ENCODE data around the gene LSM4.
A peak's percentile ranks its signal among the peaks of the same experiment; 100 is the strongest.

Gene LSM4

GRCh38 chr19:18322759-18323460 lies at the start of gene LSM4 (continued):
- no peak for TF ChIP-seq ZNF280C (tag by site-specific recombination; IDR thresholded peaks at IDR 0.05)
- peak; percentile 49; the same call in 1 of the 2 replicates for TF ChIP-seq KLF16 (tag by site-specific recombination; IDR thresholded peaks at IDR 0.05)
- 0 out of 2 replicates have a peak, but pooled peaks have one; percentile 28 for TF ChIP-seq PATZ1 (tag by site-specific recombination; IDR thresholded peaks at IDR 0.05)
- no peak for TF ChIP-seq ZNF549 (tag by site-specific recombination; IDR thresholded peaks at IDR 0.05)
- TF ChIP-seq ZNF18 (tag by site-specific recombination; IDR thresholded peaks at IDR 0.05), result peak; percentile 30; the same call in 1 of the 2 replicates
- no peak for TF ChIP-seq ZNF639 (tag by site-specific recombination; IDR thresholded peaks at IDR 0.05)
- TF ChIP-seq OSR2 (tag by site-specific recombination; IDR thresholded peaks at IDR 0.05), result 0 out of 2 replicates have a peak, but pooled peaks have one; percentile 36
- no peak for TF ChIP-seq ZNF302 (tag by site-specific recombination; IDR thresholded peaks at IDR 0.05; ENCODE audit: low read depth)

GRCh38 chr19:18368504-18369222 lies 45.8 kb upstream of the LSM4 start:
- Histone ChIP-seq H3K4me3 (ENCODE audit: low read depth, low read length) (no peak overlapping the region), H3K27ac (ENCODE audit: extremely low read depth, low read depth, low read length) (no peak overlapping the region), H3K4me1 (ENCODE audit: control insufficient read depth, insufficient read depth, low read length) (no peaks in the 10 kb centered on the region; the same call in 1 of the 2 replicates), H3K9me3 (ENCODE audit: control insufficient read depth, insufficient read depth, low read depth, low read length) (no peaks in the 10 kb centered on the region), H3K36me3 (ENCODE audit: control insufficient read depth in 2 of 2, insufficient read depth in 1 of 2, low read length in 2 of 2) (no peaks in the 10 kb centered on the region)
- no peak for TF ChIP-seq KLF1 (tag by site-specific recombination; IDR thresholded peaks at IDR 0.05)
- TF ChIP-seq ZNF76 (tag by site-specific recombination; IDR thresholded peaks at IDR 0.05; ENCODE audit: borderline replicate concordance, low read depth), result no peak
- TF ChIP-seq ZBTB11 (tag by site-specific recombination; conservative IDR thresholded peaks at IDR 0.05; ENCODE audit: low read depth), result no peak
- TF ChIP-seq ZNF280D (tag by site-specific recombination; IDR thresholded peaks at IDR 0.05), result no peak
- TF ChIP-seq ZNF416 (tag by site-specific recombination; IDR thresholded peaks at IDR 0.05), result no peak
- TF ChIP-seq ZFP37 (tag by site-specific recombination; IDR thresholded peaks at IDR 0.05), result no peak
- no peak for TF ChIP-seq ZNF521 (tag by site-specific recombination; IDR thresholded peaks at IDR 0.05)
- TF ChIP-seq ZNF114 (tag by site-specific recombination; IDR thresholded peaks at IDR 0.05), result no peak
- CTCF ChIA-PET, result interaction anchor here (0.6 kb wide), 1 partner anchor 941 kb away, joined by 3 read pairs; no protein-coding TSS in a partner anchor
- POLR2A ChIA-PET, result interaction anchor here (0.7 kb wide), 1 partner anchor 175 kb away, joined by 5 read pairs; no protein-coding TSS in a partner anchor
